T-cell (primary cell): ENCODE measurements around the gene SLC25A13. TPM values are rescaled to one million over a fixed set of nuclear protein-coding genes. Genes with fewer than 3 reads are reported as not detected.

ENCODE experiments used
- ATAC-seq, 4 experiments: fragments of 200-7000 bp in 3 of 4; fragments of 150-1000 bp in 1 of 4; cut with Tn5 transposase; replicated peaks in 1 of 4; 1 replicate in 3 of 4; 2 replicates in 1 of 4; pipeline ENCODE4 v1.10.0; 2021; ENCODE audit warnings: moderate library complexity in 3 of 4, mild to moderate bottlenecking in 2 of 4, moderate number of reproducible peaks in 1 of 4
- CTCF ChIA-PET, 2 donors: fragments of 300-600 bp; sonication (Branson Sonifier 250); formaldehyde crosslinking; loops; one replicate each; lab custom pipeline; 2022; ENCODE audit warnings: antibody characterized with exemption in 2 of 2; lab: Charles Lee
- POLR2A ChIA-PET, 2 donors: fragments of 300-600 bp; sonication (Branson Sonifier 250); formaldehyde crosslinking; loops; one replicate each; lab custom pipeline; 2022; ENCODE audit warnings: antibody characterized with exemption in 2 of 2; lab: Charles Lee
- DNase-seq, 35 experiments: peaks; one replicate each; pipeline versions ENCODE4 v3.0.0 to v3.0.0-alpha.2; 2013 to 2023
- H3K27ac ChIP-seq: one replicate; pipeline ENCODE4 v1.5.1; 2013; ENCODE audit warnings: low read length
- H3K27me3 ChIP-seq, 2 experiments: replicated peaks in 1 of 2; 1 replicate in 1 of 2; 2 replicates in 1 of 2; pipeline versions ENCODE4 v1.6.1 to v1.7.0; 2013; ENCODE audit warnings: low read length in 1 of 2, mixed read lengths in 1 of 2; ENCODE audit not compliant: control insufficient read depth in 2 of 2, insufficient read depth in 2 of 2; ENCODE audit errors: extremely low read depth in 1 of 2
- H3K36me3 ChIP-seq, 2 donors: 1 replicate in 1 of 2; 2 replicates in 1 of 2; pipeline versions ENCODE4 v1.6.1 to v1.7.0; 2013; ENCODE audit warnings: low read length in 1 of 2; ENCODE audit not compliant: control insufficient read depth in 2 of 2, insufficient read depth in 1 of 2; ENCODE audit errors: extremely low read depth in 1 of 2
- H3K4me1 ChIP-seq, 2 experiments: 1 replicate in 1 of 2; 2 replicates in 1 of 2; pipeline versions ENCODE4 v1.6.1 to v1.7.0; 2013; ENCODE audit warnings: low read length in 2 of 2, mixed read lengths in 1 of 2; ENCODE audit not compliant: insufficient read depth in 2 of 2, control insufficient read depth in 1 of 2; ENCODE audit errors: extremely low read depth in 1 of 2
- H3K4me3 ChIP-seq, 2 donors: 1 replicate in 1 of 2; 2 replicates in 1 of 2; pipeline versions ENCODE4 v1.5.1 to v1.7.0; 2013; ENCODE audit warnings: mild to moderate bottlenecking in 2 of 2, low read length in 1 of 2, moderate library complexity in 1 of 2; ENCODE audit not compliant: control insufficient read depth in 1 of 2; ENCODE audit errors: extremely low read depth in 1 of 2
- H3K9me3 ChIP-seq: 2 replicates; pipeline ENCODE4 v1.7.0; 2013
- H3K27ac Mint-ChIP-seq, 2 donors: one replicate each; pipeline ENCODE4 v1.8.0; 2020 to 2021; ENCODE audit warnings: mild to moderate bottlenecking in 2 of 2, mixed read lengths in 2 of 2
- H3K27me3 Mint-ChIP-seq, 2 donors: one replicate each; pipeline ENCODE4 v1.8.0; 2021 to 2022; ENCODE audit warnings: mixed read lengths in 2 of 2
- H3K36me3 Mint-ChIP-seq: one replicate; pipeline ENCODE4 v1.8.0; 2021; ENCODE audit warnings: mixed read lengths
- H3K4me1 Mint-ChIP-seq, 3 donors: one replicate each; pipeline ENCODE4 v1.8.0; 2020 to 2022; ENCODE audit warnings: mixed read lengths in 3 of 3, mild to moderate bottlenecking in 1 of 3
- H3K4me3 Mint-ChIP-seq, 3 donors: one replicate each; pipeline ENCODE4 v1.8.0; 2020 to 2022; ENCODE audit warnings: mild to moderate bottlenecking in 3 of 3, mixed read lengths in 3 of 3, moderate library complexity in 3 of 3
- H3K9me3 Mint-ChIP-seq, 3 donors: one replicate each; pipeline ENCODE4 v1.8.0; 2020 to 2022; ENCODE audit warnings: mixed read lengths in 3 of 3
- WGBS: methylation state at CpG from one replicate; pipeline ENCODE4 v1.1.5; 2013; ENCODE audit warnings: missing lambda C conversion rate; ENCODE audit not compliant: insufficient coverage; 5-methylcytosine and 5-hydroxymethylcytosine counted together
- total RNA-seq, 35 experiments: library from RNA in 6 of 35; stranded (reverse) in 6 of 35; fragments of 120-200 nt in 1 of 35; gene quantifications; one replicate each; pipeline versions ENCODE4 v1.2.1 to v1.2.4 and lab custom pipeline; 2013 to 2026

SLC25A13 gene
- total RNA-seq, 5 donors from 2014 or later (not counting 1 experiment from before 2014, with no cell fraction given): 8.1 to 19.1 (median 10.9) TPM

- H3K9me3 ChIP-seq: no peaks in the 10 kb centered on the region
- no peaks in the 10 kb centered on the region for H3K27me3 Mint-ChIP-seq
- no peak overlapping the region for H3K4me3 ChIP-seq
- peaks cover 11% of the 10 kb centered on the region for H3K36me3 Mint-ChIP-seq
- H3K27me3 ChIP-seq: no peaks in the 10 kb centered on the region
- H3K4me1 ChIP-seq: peaks cover 16 to 19% of the 10 kb centered on the region in 2 experiments
- DNase-seq (no peak), ATAC-seq (no peak)
- peaks cover 38 to 50% (median 41%) of the 10 kb centered on the region in 3 donors for H3K4me1 Mint-ChIP-seq
- H3K27ac ChIP-seq: peak overlapping the region; percentile 86
- POLR2A ChIA-PET: no interaction called here
- H3K4me3 Mint-ChIP-seq: peak overlapping the region in 2 of 3 donors; percentile 22 to 58
- H3K36me3 ChIP-seq: peaks cover 0 to under 1% of the 10 kb centered on the region in 2 donors
- CTCF ChIA-PET: no interaction called here
- H3K27ac Mint-ChIP-seq: peak overlapping the region; percentile 97 to 98
- peaks cover 0 to 13% (median 5%) of the 10 kb centered on the region in 3 donors for H3K9me3 Mint-ChIP-seq
- WGBS: 39% methylated on average over 3 of the region's 3 CpGs
Measured at GRCh38 chr7:96284835-96285234, 37.1 kb downstream of the SLC25A13 start.

- Mint-ChIP-seq H3K4me3 (no peak overlapping the region), H3K27ac (peak overlapping the region; percentile 97 to 98), H3K27me3 (no peaks in the 10 kb centered on the region), H3K9me3 (peaks cover 0 to 8% (median 0%) of the 10 kb centered on the region in 3 donors), H3K36me3 (peaks cover 7% of the 10 kb centered on the region), H3K4me1 (peaks cover 38 to 46% (median 41%) of the 10 kb centered on the region in 3 donors)
- POLR2A ChIA-PET: no interaction called here
- Histone ChIP-seq H3K4me1 (peaks cover 16 to 19% of the 10 kb centered on the region in 2 experiments), H3K36me3 (peaks cover 0 to 2% of the 10 kb centered on the region in 2 donors), H3K27ac (peak overlapping the region; percentile 86), H3K4me3 (no peak overlapping the region), H3K27me3 (no peaks in the 10 kb centered on the region), H3K9me3 (no peaks in the 10 kb centered on the region)
- no peak for ATAC-seq
- 100% methylated on average over 1 of the region's 2 CpGs for WGBS
- CTCF ChIA-PET: no interaction called here
- DNase-seq: no peak
Measured at GRCh38 chr7:96284240-96284639, 37.7 kb downstream of the SLC25A13 start.

- Histone ChIP-seq H3K27me3 (no peaks in the 10 kb centered on the region), H3K4me3 (no peak overlapping the region), H3K36me3 (peaks cover 0 to 2% of the 10 kb centered on the region in 2 donors), H3K4me1 (peaks cover 16 to 19% of the 10 kb centered on the region in 2 experiments), H3K27ac (no peak overlapping the region), H3K9me3 (no peaks in the 10 kb centered on the region)
- Mint-ChIP-seq H3K9me3 (peaks cover 0 to 8% (median 0%) of the 10 kb centered on the region in 3 donors), H3K27ac (no peak overlapping the region), H3K4me1 (peaks cover 37 to 44% (median 41%) of the 10 kb centered on the region in 3 donors), H3K4me3 (no peak overlapping the region), H3K27me3 (no peaks in the 10 kb centered on the region), H3K36me3 (peaks cover 6% of the 10 kb centered on the region)
- POLR2A ChIA-PET: no interaction called here
- DNase-seq (no peak), ATAC-seq (no peak)
- no CpG with 5 or more reads among the region's 1 CpG for WGBS
- CTCF ChIA-PET: no interaction called here
Measured at GRCh38 chr7:96282835-96283234, 39.1 kb downstream of the SLC25A13 start.

GRCh38 chr7:96277921-96278320 lies 44.0 kb downstream of the SLC25A13 start:
- Mint-ChIP-seq H3K9me3 (no peaks in the 10 kb centered on the region), H3K27ac (no peak overlapping the region), H3K36me3 (peaks cover 36% of the 10 kb centered on the region), H3K27me3 (no peaks in the 10 kb centered on the region), H3K4me1 (no peaks in the 10 kb centered on the region), H3K4me3 (no peak overlapping the region)
- CTCF ChIA-PET: interaction anchor here in 1 of 2 donors (0.6 kb wide), 1 partner anchor 400 kb away, joined by 3 read pairs; no protein-coding TSS in a partner anchor
- Histone ChIP-seq H3K27me3 (no peaks in the 10 kb centered on the region), H3K36me3 (peaks cover 0 to 2% of the 10 kb centered on the region in 2 donors), H3K4me3 (no peak overlapping the region), H3K4me1 (no peaks in the 10 kb centered on the region), H3K9me3 (no peaks in the 10 kb centered on the region), H3K27ac (no peak overlapping the region)
- POLR2A ChIA-PET: no interaction called here
- WGBS: 95% methylated on average over 3 of the region's 4 CpGs
- DNase-seq (no peak), ATAC-seq (no peak)

- WGBS: no CpG with 5 or more reads among the region's 2 CpGs
- ATAC-seq: no peak
- Mint-ChIP-seq H3K27ac (no peak overlapping the region), H3K36me3 (peaks cover 44% of the 10 kb centered on the region), H3K9me3 (peaks cover 0 to under 1% (median 0%) of the 10 kb centered on the region in 3 donors), H3K27me3 (no peaks in the 10 kb centered on the region), H3K4me1 (no peaks in the 10 kb centered on the region), H3K4me3 (no peak overlapping the region)
- H3K27ac ChIP-seq: no peak overlapping the region
- H3K4me1 ChIP-seq: no peaks in the 10 kb centered on the region
- H3K36me3 ChIP-seq: peaks cover 0 to 2% of the 10 kb centered on the region in 2 donors
- H3K4me3 ChIP-seq: no peak overlapping the region
- ChIA-PET POLR2A (interaction anchor here in 1 of 2 donors (0.6 kb wide), 1 partner anchor 40 kb away, joined by 3 read pairs; no protein-coding TSS in a partner anchor), CTCF (no interaction called here)
- no peaks in the 10 kb centered on the region for H3K27me3 ChIP-seq
- H3K9me3 ChIP-seq: no peaks in the 10 kb centered on the region
- DNase-seq: no peak
Measured at GRCh38 chr7:96276019-96276418, 45.9 kb downstream of the SLC25A13 start.

GRCh38 chr7:96273716-96274115 lies 48.2 kb downstream of the SLC25A13 start:
- no peak overlapping the region for H3K4me3 Mint-ChIP-seq
- Histone ChIP-seq H3K27ac (no peak overlapping the region), H3K4me3 (no peak overlapping the region), H3K27me3 (no peaks in the 10 kb centered on the region), H3K4me1 (no peaks in the 10 kb centered on the region), H3K9me3 (no peaks in the 10 kb centered on the region), H3K36me3 (no peaks in the 10 kb centered on the region)
- peaks cover 0 to 4% (median 0%) of the 10 kb centered on the region in 3 donors for H3K9me3 Mint-ChIP-seq
- H3K27me3 Mint-ChIP-seq: no peaks in the 10 kb centered on the region
- no peak for DNase-seq
- POLR2A ChIA-PET: no interaction called here
- H3K4me1 Mint-ChIP-seq: no peaks in the 10 kb centered on the region
- no peak overlapping the region for H3K27ac Mint-ChIP-seq
- no peak for ATAC-seq
- H3K36me3 Mint-ChIP-seq: peaks cover 54% of the 10 kb centered on the region
- CTCF ChIA-PET: no interaction called here
- no CpG with 5 or more reads among the region's 1 CpG for WGBS
